Left cardiac atrium (tissue), 4 donors: ENCODE measurements around the gene ISG15. TPM values are rescaled to one million over a fixed set of nuclear protein-coding genes. Genes with fewer than 3 reads are reported as not detected.
A peak's percentile ranks its signal among the peaks of the same experiment; 100 is the strongest.

Experiments used
- ATAC-seq, 2 donors: fragments of 200-7000 bp; cut with Tn5 transposase; one replicate each; pipeline ENCODE4 v1.9.1; 2020; ENCODE audit warnings: mild to moderate bottlenecking in 2 of 2, moderate library complexity in 2 of 2
- DNase-seq: peaks from one replicate; pipeline ENCODE4 v3.0.0-alpha.2; 2020
- intact Hi-C, 2 donors: fragments of 100-400 bp; cut with DNase I; formaldehyde crosslinking; loops; one replicate each; pipeline versions ENCODE4 v1.14.1 to v1.15.1; 2022 to 2023
- long read RNA-seq: library from polyadenylated mRNA; unstranded; transcript quantifications from one replicate; pipeline ENCODE4 v2.0.0, GENCODE V29; 2021
- total RNA-seq, 2 donors: library from RNA; stranded (reverse); fragmentation: NEBNext Ultra II Directional; extraction: Animal tissue kit (Norgen Biotek cat#: 25700); gene quantifications; one replicate each; pipeline ENCODE4 v1.2.1, GENCODE V29; 2021
- donor health status: DM: no; HTN: yes; CAD: no.
- donor health status: DM: no; HTN: yes; CAD: no; lungs with severe emphysema.
- donor health status: DM: yes; HTN: yes; CAD: no.
- donor health status: Dilated cardiomyopathy.

ISG15 gene
- total RNA-seq, result 10 to 100 TPM; 13.4 to 42.3 TPM
- long read RNA-seq, partial matches to known transcripts, result 0 of 4 reads
- long read RNA-seq, other reads (novel, unspliced or antisense), result 2 of 4 reads

GRCh38 chr1:1013105-1013921, at the start of gene ISG15:
TSS of gene ISG15 (plus strand) at chr1:1013497. CDS start at chr1:1013574, 77 bp downstream.
- DNase-seq, result peak; percentile 95
- ATAC-seq, result peak; percentile 93 to 95
- intact Hi-C loops, result no loop called here

- intact Hi-C loops, result no loop called here
- peak; percentile 23 for DNase-seq
- ATAC-seq, result no peak
These were observed 49.4 kb upstream of the ISG15 start for GRCh38 chr1:963746-964525.

GRCh38 chr1:964691-965525, 48.4 kb upstream of the ISG15 start:
- intact Hi-C loops, result no loop called here
- DNase-seq (peak; percentile 22), ATAC-seq (no peak)

- DNase-seq (peak; percentile 25), ATAC-seq (no peak)
- intact Hi-C loops, result no loop called here
These were observed 47.7 kb upstream of the ISG15 start for GRCh38 chr1:965526-966134.

GRCh38 chr1:966135-966703, 47.1 kb upstream of the ISG15 start, which contains the start of gene PLEKHN1:
TSS of gene PLEKHN1 (plus strand) at chr1:966482. CDS start at chr1:966532, 50 bp downstream.
- ATAC-seq, result peak; percentile 39 to 62
- DNase-seq, result peak; percentile 26
- intact Hi-C loops, result no loop called here

- intact Hi-C loops, result no loop called here
- ATAC-seq (peak; percentile 78 to 87), DNase-seq (peak; percentile 82)
These were observed 46.5 kb upstream of the ISG15 start for GRCh38 chr1:966704-967300.

- no peak for DNase-seq
- intact Hi-C loops, result no loop called here
- ATAC-seq, result no peak
These were observed 45.6 kb upstream of the ISG15 start for GRCh38 chr1:967466-968343.

- DNase-seq (no peak), ATAC-seq (no peak)
- intact Hi-C loops, result no loop called here
These were observed 43.9 kb upstream of the ISG15 start for GRCh38 chr1:969260-969855.

GRCh38 chr1:970242-970972, 42.9 kb upstream of the ISG15 start:
- DNase-seq, result no peak
- intact Hi-C loops, result no loop called here
- no peak for ATAC-seq

GRCh38 chr1:970973-971730, 42.1 kb upstream of the ISG15 start:
- ATAC-seq (no peak), DNase-seq (no peak)
- intact Hi-C loops, result no loop called here

GRCh38 chr1:971751-972506, 41.4 kb upstream of the ISG15 start:
- intact Hi-C loops, result no loop called here
- DNase-seq (no peak), ATAC-seq (no peak)

- ATAC-seq (no peak), DNase-seq (no peak)
- intact Hi-C loops, result no loop called here
These were observed 40.4 kb upstream of the ISG15 start for GRCh38 chr1:972726-973458.

GRCh38 chr1:973459-974292, 39.6 kb upstream of the ISG15 start:
- intact Hi-C loops, result no loop called here
- no peak for DNase-seq

More at GRCh38 chr1:973459-974292, 39.6 kb upstream of the ISG15 start:
- no peak for ATAC-seq
